ENCODE measurements around the gene ID1.
"Not testable (repeated sequence)": the region's sequence is repeated elsewhere in the genome, so short reads cannot be mapped to it uniquely, and the experiment has no call there.

Gene ID1

DNA sequence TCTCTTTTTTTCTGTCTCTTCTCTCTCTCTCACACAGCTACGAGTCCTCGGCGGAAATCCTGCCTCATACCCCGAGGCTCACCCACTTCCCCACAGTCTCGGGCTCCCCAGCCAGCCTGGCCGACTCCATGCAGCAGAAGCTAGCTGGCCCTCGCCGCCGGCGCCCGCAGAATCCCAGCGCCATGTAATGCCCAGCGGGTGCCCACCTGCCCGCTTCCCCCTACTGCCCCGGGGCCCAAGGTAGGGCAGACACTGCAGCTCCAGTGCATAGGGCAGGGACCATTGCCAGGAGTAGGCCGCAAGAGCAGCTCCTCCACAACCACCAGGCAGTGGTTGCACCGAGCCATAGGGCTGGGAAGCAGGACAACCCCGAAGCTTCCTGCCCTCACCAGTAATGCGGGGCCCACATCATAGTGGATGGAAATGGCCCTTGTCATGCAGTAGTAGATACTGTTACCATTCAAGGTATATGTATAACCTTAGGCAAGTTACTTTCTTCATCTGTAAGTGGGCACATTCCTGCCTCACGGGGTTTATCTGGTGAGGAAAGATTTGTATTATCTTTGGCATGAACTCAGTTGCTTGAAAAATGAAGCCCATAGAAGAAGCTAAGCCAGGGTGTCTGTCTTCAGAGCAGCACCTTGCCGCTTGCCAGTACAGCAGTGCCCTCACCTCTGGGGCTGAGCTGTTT is 36.9 kb upstream of the ID1 start:
- Histone ChIP-seq H3K4me1 (ENCODE audit: control insufficient read depth, insufficient read depth, low read length) (peaks cover 20% of the 10 kb centered on the region), H3K27me3 (ENCODE audit: control insufficient read depth, insufficient read depth, low read length) (no peaks in the 10 kb centered on the region), H3K4me3 (ENCODE audit: low read depth, low read length) (no peak overlapping the region), H3K36me3 (ENCODE audit: control insufficient read depth, insufficient read depth, low read length) (peaks cover 29% of the 10 kb centered on the region), H3K9me3 (ENCODE audit: control insufficient read depth, insufficient read depth, low read length) (no peaks in the 10 kb centered on the region), H3K9ac (ENCODE audit: low read depth, low read length) (no peak overlapping the region)

DNA sequence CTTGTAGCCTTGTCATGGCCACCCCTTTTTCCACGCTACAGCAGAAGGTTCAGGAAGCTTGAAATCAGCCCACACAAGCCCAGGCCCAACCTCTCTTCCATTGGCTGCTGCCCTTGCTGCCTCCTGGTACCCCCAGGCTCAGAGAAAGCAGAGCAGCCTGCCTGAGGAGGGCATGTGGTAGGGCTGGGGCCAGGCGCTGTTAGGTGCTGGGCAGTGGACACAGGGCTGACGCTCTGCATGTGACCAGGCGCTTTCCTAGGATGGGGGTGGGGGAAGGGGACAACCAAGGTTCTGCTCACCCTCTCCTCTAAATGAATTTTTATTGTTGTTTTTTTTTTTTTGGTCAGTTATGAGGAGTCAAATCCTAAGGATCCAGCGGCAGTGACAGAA is 36.3 kb upstream of the ID1 start:
- H3K9me3 ChIP-seq (ENCODE audit: control insufficient read depth, insufficient read depth, low read length) = no peaks in the 10 kb centered on the region
- no peak overlapping the region for H3K4me3 ChIP-seq (ENCODE audit: low read depth, low read length)
- no peaks in the 10 kb centered on the region for H3K27me3 ChIP-seq (ENCODE audit: control insufficient read depth, insufficient read depth, low read length)
- H3K4me1 ChIP-seq (ENCODE audit: control insufficient read depth, insufficient read depth, low read length) = peaks cover 20% of the 10 kb centered on the region
- H3K36me3 ChIP-seq (ENCODE audit: control insufficient read depth, insufficient read depth, low read length) = peaks cover 24% of the 10 kb centered on the region
- no peak overlapping the region for H3K9ac ChIP-seq (ENCODE audit: low read depth, low read length)

DNA sequence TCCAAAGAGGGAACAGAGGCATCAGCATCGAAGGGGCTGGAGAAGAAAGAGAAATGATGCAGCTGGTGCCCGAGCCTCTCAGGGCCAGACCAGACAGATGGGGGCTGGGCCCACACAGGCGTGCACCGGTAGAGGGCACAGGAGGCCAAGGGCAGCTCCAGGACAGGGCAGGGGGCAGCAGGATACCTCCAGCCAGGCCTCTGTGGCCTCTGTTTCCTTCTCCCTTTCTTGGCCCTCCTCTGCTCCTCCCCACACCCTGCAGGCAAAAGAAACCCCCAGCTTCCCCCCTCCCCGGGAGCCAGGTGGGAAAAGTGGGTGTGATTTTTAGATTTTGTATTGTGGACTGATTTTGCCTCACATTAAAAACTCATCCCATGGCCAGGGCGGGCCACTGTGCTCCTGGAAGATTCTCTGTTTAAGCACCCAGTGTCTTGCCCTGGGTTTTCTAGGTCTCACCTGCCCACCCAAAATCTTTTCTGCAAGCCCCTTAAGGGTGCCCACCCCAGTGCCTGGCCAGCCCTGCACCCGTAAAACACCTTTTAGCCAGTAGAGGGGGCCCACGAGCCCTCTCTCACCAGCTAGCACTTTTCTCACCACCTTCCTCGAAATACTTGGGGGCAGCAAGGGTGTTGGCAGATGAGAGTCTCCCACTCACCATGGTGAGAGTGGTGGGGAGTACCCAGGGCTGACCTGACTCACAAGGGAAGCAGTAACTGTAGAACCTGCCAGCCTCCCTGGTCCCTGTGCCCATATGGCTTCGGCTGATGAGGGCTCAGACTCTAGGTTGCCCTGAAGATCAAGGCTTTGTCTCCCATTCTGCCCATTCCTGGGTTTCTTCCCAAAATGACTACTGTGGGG is 35.7 kb upstream of the ID1 start:
- peaks cover 20% of the 10 kb centered on the region for H3K4me1 ChIP-seq (ENCODE audit: control insufficient read depth, insufficient read depth, low read length)
- no peaks in the 10 kb centered on the region for H3K9me3 ChIP-seq (ENCODE audit: control insufficient read depth, insufficient read depth, low read length)
- H3K36me3 ChIP-seq (ENCODE audit: control insufficient read depth, insufficient read depth, low read length) = peaks cover 19% of the 10 kb centered on the region
- no peaks in the 10 kb centered on the region for H3K27me3 ChIP-seq (ENCODE audit: control insufficient read depth, insufficient read depth, low read length)
- H3K9ac ChIP-seq (ENCODE audit: low read depth, low read length) = no peak overlapping the region
- no peak overlapping the region for H3K4me3 ChIP-seq (ENCODE audit: low read depth, low read length)

DNA sequence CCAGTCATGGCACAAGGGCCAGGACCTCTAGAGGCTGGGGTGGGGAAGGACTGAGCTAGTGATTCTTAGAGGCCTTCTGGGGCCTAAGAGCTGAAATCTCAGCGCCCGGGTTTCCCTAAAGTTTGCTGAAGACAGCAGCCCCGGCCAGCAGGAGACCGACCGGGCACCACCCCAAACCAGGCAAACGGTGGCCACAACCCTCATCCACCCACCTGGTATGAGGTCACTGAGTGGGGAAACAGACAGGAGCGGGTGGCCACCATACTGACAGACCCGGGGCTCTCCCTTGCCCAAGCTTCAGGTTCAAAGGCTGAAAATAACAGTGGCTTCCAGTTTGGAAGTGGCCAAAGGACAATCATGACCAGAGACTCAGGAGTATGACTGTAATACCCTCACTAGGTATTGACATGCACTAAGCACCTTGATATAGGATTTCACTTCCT is 35.0 kb upstream of the ID1 start:
- peaks cover 20% of the 10 kb centered on the region for H3K4me1 ChIP-seq (ENCODE audit: control insufficient read depth, insufficient read depth, low read length)
- H3K4me3 ChIP-seq (ENCODE audit: low read depth, low read length) = no peak overlapping the region
- no peak overlapping the region for H3K9ac ChIP-seq (ENCODE audit: low read depth, low read length)
- peaks cover 16% of the 10 kb centered on the region for H3K36me3 ChIP-seq (ENCODE audit: control insufficient read depth, insufficient read depth, low read length)
- H3K9me3 ChIP-seq (ENCODE audit: control insufficient read depth, insufficient read depth, low read length) = no peaks in the 10 kb centered on the region
- no peaks in the 10 kb centered on the region for H3K27me3 ChIP-seq (ENCODE audit: control insufficient read depth, insufficient read depth, low read length)

DNA sequence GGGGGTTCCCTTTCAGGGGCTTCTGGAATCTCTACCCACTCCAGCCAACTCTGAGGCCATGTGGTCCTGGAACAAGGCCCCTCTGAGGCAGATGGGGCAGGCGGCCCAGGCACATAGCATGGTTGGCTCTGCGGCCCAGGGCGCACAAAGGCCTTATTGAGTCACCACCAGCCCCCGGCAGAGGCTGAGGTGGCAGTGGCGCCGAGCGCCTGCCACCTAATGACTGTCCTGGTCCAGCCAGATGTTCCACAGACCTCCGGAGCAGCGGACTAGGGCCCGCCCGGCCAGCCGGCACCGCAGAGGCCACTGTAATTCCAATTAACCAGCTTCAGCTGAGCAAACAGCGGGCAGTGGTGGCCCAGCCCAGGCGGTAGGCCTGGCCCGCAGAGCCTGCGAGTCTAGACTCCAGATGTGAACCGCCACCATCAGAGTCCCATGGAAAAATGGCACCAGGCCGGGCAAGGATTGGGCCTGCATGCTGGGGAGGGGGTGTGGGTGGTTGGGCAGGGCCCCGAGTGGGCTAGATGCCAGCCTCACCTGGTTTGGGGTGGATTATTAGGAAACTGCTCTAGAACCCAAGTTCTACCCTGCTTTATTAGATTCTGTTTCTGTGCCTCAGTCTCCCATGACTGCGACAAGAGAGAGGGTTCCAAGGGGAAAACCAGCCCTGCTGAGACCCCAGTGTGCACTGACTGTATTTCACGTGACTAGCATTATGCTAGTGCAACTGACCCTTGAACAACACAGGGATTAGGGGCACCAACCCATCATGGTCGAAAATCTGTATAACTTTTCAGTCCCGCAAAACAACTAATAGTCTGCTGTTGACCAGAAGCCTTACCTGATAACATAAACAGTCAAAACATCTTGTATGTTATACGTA is 34.1 kb upstream of the ID1 start:
- Histone ChIP-seq H3K27me3 (ENCODE audit: control insufficient read depth, insufficient read depth, low read length) (no peaks in the 10 kb centered on the region), H3K9ac (ENCODE audit: low read depth, low read length) (no peak overlapping the region), H3K36me3 (ENCODE audit: control insufficient read depth, insufficient read depth, low read length) (peaks cover 16% of the 10 kb centered on the region), H3K4me1 (ENCODE audit: control insufficient read depth, insufficient read depth, low read length) (peaks cover 20% of the 10 kb centered on the region), H3K4me3 (ENCODE audit: low read depth, low read length) (no peak overlapping the region), H3K9me3 (ENCODE audit: control insufficient read depth, insufficient read depth, low read length) (no peaks in the 10 kb centered on the region)

DNA sequence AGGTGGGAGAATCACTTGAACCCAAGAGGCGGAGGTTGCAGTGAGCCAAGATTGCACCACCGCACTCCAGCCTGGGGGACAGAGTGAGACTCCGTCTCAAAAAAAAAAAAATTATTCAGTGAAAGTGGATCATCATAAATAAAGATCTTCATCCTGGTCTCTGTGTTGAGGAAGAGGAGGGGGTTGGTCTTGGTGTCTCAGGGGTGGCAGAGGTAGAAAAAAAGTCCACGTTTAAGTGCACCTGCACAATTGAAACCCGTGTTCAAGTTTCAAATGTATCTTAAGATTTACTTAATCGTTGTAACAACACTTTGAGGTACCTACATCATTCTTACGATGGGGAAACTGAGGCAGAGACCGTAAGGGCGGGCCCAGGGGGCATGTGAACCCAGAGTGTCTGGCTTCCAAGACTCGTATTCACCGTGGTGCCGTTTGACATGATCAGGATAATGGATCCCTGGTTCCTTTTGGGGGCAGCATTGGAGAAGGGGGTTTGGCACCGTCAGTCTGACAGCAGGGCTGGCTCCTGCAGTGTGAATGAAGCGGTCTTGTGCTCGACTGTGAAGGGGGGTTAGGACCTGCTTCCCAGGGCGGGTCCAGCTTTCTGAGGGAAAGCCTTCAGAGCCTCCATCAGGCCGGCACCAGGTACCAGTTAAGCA is 32.9 kb upstream of the ID1 start:
- H3K9me3 ChIP-seq (ENCODE audit: control insufficient read depth, insufficient read depth, low read length) = no peaks in the 10 kb centered on the region
- H3K9ac ChIP-seq (ENCODE audit: low read depth, low read length) = peak overlapping the region; percentile 63
- H3K36me3 ChIP-seq (ENCODE audit: control insufficient read depth, insufficient read depth, low read length) = peaks cover 11% of the 10 kb centered on the region
- H3K4me1 ChIP-seq (ENCODE audit: control insufficient read depth, insufficient read depth, low read length) = peaks cover 20% of the 10 kb centered on the region
- no peaks in the 10 kb centered on the region for H3K27me3 ChIP-seq (ENCODE audit: control insufficient read depth, insufficient read depth, low read length)
- peak overlapping the region; percentile 57 for H3K4me3 ChIP-seq (ENCODE audit: low read depth, low read length)

DNA sequence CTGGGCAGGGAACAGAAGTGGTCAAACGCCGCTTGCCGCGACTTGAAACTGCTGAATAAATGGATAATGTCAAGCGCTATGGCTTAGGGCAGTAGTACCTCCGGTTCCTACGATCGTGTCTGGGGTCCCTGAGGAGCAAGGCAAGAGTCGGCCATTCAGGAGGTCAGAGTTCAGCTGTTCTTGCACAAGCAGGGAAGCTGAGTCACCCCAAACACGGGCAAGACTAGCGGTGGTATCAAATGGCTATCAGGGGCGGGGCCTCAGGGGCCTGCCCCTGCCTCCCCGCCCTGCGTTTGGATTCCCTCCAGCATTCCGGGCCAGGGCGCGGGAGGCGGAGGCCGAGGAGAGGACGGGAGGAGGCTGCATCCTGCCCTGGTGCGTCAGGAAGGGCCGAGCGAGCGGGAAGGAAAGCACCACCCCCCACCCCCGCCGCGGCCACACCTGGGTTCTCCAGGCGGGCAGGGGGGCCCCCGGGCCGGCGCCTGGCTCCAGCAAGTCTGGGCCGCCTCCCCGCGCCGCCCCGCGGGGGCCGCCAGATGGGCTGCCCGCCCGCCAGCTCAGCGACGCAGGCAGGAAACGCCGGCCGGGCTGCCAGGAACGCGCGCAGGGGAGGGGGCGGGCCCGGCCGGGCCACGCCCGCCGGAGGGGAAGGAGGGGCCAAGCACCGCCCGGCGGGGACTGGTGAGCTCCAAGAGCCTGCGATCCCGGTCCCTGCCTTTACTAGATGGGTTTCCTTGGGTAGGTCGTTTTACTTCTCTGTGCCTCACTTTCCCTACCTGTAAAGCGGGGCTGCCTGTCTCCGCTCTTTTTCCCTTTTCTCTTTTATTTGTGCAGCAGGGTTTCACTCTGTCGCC is 32.2 kb upstream of the ID1 start:
- Histone ChIP-seq H3K27me3 (ENCODE audit: control insufficient read depth, insufficient read depth, low read length) (no peaks in the 10 kb centered on the region), H3K4me1 (ENCODE audit: control insufficient read depth, insufficient read depth, low read length) (peaks cover 21% of the 10 kb centered on the region), H3K4me3 (ENCODE audit: low read depth, low read length) (peak overlapping the region; percentile 78), H3K9me3 (ENCODE audit: control insufficient read depth, insufficient read depth, low read length) (no peaks in the 10 kb centered on the region), H3K36me3 (ENCODE audit: control insufficient read depth, insufficient read depth, low read length) (peaks cover 7% of the 10 kb centered on the region), H3K9ac (ENCODE audit: low read depth, low read length) (peak overlapping the region; percentile 63)

DNA sequence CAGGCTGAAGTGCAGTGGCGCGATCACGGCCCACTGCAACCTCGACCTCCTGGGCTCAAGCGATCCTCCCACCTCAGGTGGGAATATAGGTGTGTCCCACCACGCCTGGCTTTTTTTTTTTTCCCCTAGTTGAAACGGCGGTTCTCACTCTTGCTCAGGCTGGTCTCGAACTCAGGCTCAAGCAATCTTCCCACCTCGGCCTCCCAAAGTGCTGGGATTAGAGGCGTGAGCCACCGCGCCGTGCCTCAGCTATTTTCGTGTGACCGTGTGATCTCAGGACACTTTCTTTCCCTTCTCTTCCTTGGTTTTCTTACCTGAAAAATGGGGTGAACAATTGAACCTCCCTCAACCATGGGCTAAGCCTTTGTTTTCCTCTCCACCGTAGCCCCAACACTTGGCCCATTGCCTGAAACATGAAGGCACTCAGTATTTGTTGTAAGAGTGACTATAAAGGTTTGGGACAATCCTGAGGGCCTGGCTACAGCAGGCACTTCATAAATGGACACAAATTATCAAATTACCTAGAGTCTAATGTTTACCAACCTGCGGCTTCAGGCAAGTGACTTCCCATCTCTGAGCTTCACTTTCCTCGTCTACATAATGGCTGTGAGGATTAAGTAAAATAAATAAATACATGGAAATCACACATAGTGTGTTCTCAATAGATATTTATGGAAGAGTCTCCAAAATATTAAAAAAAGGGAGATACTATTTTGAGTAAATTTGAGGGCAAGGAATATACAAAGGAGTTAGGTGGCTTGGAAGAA is 31.4 kb upstream of the ID1 start:
- Histone ChIP-seq H3K27me3 (ENCODE audit: control insufficient read depth, insufficient read depth, low read length) (no peaks in the 10 kb centered on the region), H3K36me3 (ENCODE audit: control insufficient read depth, insufficient read depth, low read length) (peaks cover 7% of the 10 kb centered on the region), H3K9me3 (ENCODE audit: control insufficient read depth, insufficient read depth, low read length) (no peaks in the 10 kb centered on the region), H3K9ac (ENCODE audit: low read depth, low read length) (peak overlapping the region; percentile 39), H3K4me1 (ENCODE audit: control insufficient read depth, insufficient read depth, low read length) (peaks cover 18% of the 10 kb centered on the region), H3K4me3 (ENCODE audit: low read depth, low read length) (peak overlapping the region; percentile 78)

DNA sequence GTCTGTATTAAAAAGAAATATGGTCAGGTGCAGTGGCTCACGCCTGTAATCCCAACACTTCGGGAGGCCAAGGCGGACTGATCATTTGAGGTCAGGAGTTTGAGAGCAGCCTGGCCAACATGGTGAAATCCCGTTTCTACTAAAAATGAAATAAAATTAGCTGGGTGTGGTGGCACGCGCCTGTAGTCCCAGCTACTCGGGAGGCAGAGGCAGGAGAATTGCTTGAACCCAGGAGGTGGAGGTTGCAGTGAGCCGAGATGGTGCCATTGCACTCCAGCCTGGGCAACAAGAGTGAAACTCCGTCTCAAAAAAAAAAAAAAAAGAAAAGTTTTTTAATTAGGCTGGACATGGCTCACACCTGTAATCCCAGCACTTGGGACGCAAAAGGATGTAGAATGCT is 30.1 kb upstream of the ID1 start:
- not testable (repeated sequence) for H3K36me3 ChIP-seq (ENCODE audit: control insufficient read depth, insufficient read depth, low read length); H3K4me3 ChIP-seq (ENCODE audit: low read depth, low read length); H3K27me3 ChIP-seq (ENCODE audit: control insufficient read depth, insufficient read depth, low read length); H3K9me3 ChIP-seq (ENCODE audit: control insufficient read depth, insufficient read depth, low read length); H3K9ac ChIP-seq (ENCODE audit: low read depth, low read length)
- peaks cover 17% of the 10 kb centered on the region for H3K4me1 ChIP-seq (ENCODE audit: control insufficient read depth, insufficient read depth, low read length)

DNA sequence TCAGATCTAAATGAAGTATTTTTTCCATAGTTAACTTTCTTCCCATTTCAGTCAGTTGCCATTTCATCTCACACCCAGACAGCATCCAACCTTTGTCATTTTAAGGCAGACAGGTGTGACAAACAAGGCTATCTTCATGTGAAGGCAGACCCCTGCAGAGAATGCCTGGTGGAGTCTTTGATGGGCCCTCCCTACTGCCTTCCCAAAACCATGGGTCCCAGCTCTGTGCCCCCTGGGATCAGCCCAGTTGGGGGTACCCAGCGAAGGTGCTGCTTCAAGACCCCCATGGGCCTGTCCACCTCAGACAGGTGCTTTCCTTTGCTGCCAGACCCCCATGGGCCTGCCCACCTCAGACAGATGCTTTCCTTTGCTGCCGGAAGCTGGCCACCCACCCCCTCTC is 28.3 kb upstream of the ID1 start:
- H3K4me3 ChIP-seq (ENCODE audit: low read depth, low read length) = no peak overlapping the region
- no peaks in the 10 kb centered on the region for H3K27me3 ChIP-seq (ENCODE audit: control insufficient read depth, insufficient read depth, low read length)
- H3K4me1 ChIP-seq (ENCODE audit: control insufficient read depth, insufficient read depth, low read length) = peaks cover 21% of the 10 kb centered on the region
- H3K36me3 ChIP-seq (ENCODE audit: control insufficient read depth, insufficient read depth, low read length) = no peaks in the 10 kb centered on the region
- no peaks in the 10 kb centered on the region for H3K9me3 ChIP-seq (ENCODE audit: control insufficient read depth, insufficient read depth, low read length)
- no peak overlapping the region for H3K9ac ChIP-seq (ENCODE audit: low read depth, low read length)
